ENCODE data around the gene LRCH4.

DNA sequence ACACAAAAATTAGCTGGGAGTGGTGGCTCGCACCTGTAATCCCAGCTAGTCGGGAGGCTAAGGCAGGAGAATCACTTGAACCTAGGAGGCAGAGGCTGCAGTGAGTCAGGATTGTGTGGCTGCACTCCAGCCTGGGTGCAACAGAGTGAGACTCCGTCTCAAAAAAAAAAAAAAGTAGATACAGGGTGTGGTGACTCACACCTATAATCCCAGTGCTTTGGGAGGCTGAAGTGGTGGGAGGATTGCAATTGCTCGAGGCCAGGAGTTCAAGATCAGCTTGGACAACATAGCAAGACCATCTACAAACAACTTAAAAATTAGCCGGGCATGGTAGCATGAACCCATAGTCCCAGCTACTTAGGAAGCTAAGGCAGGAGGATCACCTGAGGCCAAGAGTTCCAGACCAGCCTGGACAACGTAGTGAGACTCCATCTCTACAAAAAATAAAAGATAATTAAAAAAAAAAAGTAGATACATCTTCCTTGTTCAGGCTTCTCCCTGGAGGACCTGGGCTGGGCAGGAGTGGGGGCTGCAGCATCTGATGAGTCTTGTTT is 28.5 kb upstream of the LRCH4 start:
- TF ChIP-seq, protein P1, sequence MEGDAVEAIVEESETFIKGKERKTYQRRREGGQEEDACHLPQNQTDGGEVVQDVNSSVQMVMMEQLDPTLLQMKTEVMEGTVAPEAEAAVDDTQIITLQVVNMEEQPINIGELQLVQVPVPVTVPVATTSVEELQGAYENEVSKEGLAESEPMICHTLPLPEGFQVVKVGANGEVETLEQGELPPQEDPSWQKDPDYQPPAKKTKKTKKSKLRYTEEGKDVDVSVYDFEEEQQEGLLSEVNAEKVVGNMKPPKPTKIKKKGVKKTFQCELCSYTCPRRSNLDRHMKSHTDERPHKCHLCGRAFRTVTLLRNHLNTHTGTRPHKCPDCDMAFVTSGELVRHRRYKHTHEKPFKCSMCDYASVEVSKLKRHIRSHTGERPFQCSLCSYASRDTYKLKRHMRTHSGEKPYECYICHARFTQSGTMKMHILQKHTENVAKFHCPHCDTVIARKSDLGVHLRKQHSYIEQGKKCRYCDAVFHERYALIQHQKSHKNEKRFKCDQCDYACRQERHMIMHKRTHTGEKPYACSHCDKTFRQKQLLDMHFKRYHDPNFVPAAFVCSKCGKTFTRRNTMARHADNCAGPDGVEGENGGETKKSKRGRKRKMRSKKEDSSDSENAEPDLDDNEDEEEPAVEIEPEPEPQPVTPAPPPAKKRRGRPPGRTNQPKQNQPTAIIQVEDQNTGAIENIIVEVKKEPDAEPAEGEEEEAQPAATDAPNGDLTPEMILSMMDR (IDR thresholded peaks at IDR 0.05): no peak
- no peak for TF ChIP-seq EZH2 (IDR thresholded peaks at IDR 0.05; ENCODE audit: borderline replicate concordance, insufficient read depth, low read depth, low read length, poor library complexity, severe bottlenecking)
